Ascending aorta (tissue), 2 donors: ENCODE results near the gene PRICKLE1. TPM values are rescaled to one million over a fixed set of nuclear protein-coding genes. Genes with fewer than 3 reads are reported as not detected.

Experiments
- DNase-seq, 2 donors: peaks; one replicate each; pipeline ENCODE4 v3.0.0-alpha.2; 2019; ENCODE audit warnings: low spot score in 2 of 2
- H3K27ac ChIP-seq, 2 donors: fragments of 200-600 bp; sonication (generic); one replicate each; pipeline ENCODE4 v1.5.1; 2016 to 2017; ENCODE audit warnings: mild to moderate bottlenecking in 1 of 2
- H3K27me3 ChIP-seq: fragments of 200-600 bp; sonication (generic); one replicate; pipeline ENCODE4 v1.5.1; 2017
- H3K36me3 ChIP-seq, 2 donors: fragments of 200-600 bp; sonication (generic); one replicate each; pipeline ENCODE4 v1.5.1; 2016
- H3K4me1 ChIP-seq, 2 donors: fragments of 200-600 bp; sonication (generic); one replicate each; pipeline ENCODE4 v1.5.1; 2016 to 2017; ENCODE audit warnings: mild to moderate bottlenecking in 1 of 2
- H3K4me3 ChIP-seq, 2 donors: fragments of 200-600 bp; sonication (generic); one replicate each; pipeline ENCODE4 v1.5.1; 2016 to 2017; ENCODE audit warnings: mild to moderate bottlenecking in 1 of 2
- H3K9me3 ChIP-seq, 2 donors: fragments of 200-600 bp; sonication (generic); one replicate each; pipeline ENCODE4 v1.5.1; 2016
- intact Hi-C: fragments of 100-400 bp; cut with DNase I; formaldehyde crosslinking; loops from one replicate; pipeline ENCODE4 v1.15.1; 2023
- total RNA-seq: library from RNA; depleted of rRNA; stranded (reverse); fragments of >200 nt; gene quantifications from one replicate; pipeline ENCODE4 v1.1.0, GENCODE V29; 2016
- TF ChIP-seq, protein P1 (sequence below), 3 experiments: fragments of 200-600 bp in 2 of 3; fragments of 450-650 bp in 1 of 3; sonication (generic) in 2 of 3; IDR thresholded peaks; one replicate each; pipeline ENCODE4 v1.5.1; 2016 to 2019; ENCODE audit warnings: antibody characterized with exemption in 3 of 3, mild to moderate bottlenecking in 1 of 3, moderate library complexity in 1 of 3

The PRICKLE1 gene
- total RNA-seq, 1 donor from 2014 or later: 1.8 TPM

DNA sequence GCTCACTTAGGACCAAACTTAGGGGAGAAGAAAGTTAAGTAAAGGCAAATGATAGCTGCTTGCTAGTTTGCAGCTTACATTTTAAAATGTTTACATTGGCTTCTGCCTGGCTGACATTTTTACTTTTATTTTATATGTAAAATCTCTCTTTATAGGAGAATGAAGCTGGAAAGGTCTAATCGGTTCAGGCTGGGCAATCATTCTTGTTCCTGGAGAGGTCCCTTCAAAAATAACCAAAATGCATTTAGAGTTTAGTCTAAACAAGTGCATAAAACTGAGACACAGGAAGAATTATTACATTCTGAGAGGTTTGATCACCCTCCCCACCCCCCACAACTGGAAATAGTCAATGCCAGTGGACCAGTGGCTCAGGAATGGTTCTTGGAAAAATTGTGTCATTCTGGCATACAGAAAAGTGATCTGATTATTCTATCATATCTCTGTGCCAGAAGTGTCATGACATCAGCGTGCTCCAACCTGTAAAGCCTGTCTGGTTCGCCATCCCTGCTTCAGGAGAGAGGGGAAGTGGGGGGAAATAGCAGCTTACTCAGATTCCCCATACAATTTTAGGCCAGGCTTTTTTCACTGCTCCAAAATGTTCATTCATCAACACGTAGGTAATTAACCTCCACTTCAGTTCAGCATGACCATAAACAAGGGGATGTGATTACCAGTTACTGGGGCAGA lies 4.2 kb downstream of the PRICKLE1 start:
- TF ChIP-seq, protein P1, sequence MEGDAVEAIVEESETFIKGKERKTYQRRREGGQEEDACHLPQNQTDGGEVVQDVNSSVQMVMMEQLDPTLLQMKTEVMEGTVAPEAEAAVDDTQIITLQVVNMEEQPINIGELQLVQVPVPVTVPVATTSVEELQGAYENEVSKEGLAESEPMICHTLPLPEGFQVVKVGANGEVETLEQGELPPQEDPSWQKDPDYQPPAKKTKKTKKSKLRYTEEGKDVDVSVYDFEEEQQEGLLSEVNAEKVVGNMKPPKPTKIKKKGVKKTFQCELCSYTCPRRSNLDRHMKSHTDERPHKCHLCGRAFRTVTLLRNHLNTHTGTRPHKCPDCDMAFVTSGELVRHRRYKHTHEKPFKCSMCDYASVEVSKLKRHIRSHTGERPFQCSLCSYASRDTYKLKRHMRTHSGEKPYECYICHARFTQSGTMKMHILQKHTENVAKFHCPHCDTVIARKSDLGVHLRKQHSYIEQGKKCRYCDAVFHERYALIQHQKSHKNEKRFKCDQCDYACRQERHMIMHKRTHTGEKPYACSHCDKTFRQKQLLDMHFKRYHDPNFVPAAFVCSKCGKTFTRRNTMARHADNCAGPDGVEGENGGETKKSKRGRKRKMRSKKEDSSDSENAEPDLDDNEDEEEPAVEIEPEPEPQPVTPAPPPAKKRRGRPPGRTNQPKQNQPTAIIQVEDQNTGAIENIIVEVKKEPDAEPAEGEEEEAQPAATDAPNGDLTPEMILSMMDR (IDR thresholded peaks at IDR 0.05): no peak
- H3K4me1 ChIP-seq: peaks cover 5 to 22% of the 10 kb centered on the region in 2 donors
- H3K4me3 ChIP-seq: peak overlapping the region in 1 of 2 donors; percentile 29
- intact Hi-C loops: loop anchor here (5.0 to 10.0 kb wide), 4 partner anchors 260 to 1380 kb away; partner anchors contain the start of genes PPHLN1, YAF2 and ZCRB1
- H3K27me3 ChIP-seq: no peaks in the 10 kb centered on the region
- no peaks in the 10 kb centered on the region for H3K9me3 ChIP-seq
- H3K27ac ChIP-seq: peak overlapping the region in 1 of 2 donors; percentile 8
- H3K36me3 ChIP-seq: no peaks in the 10 kb centered on the region
- DNase-seq: no peak

DNA sequence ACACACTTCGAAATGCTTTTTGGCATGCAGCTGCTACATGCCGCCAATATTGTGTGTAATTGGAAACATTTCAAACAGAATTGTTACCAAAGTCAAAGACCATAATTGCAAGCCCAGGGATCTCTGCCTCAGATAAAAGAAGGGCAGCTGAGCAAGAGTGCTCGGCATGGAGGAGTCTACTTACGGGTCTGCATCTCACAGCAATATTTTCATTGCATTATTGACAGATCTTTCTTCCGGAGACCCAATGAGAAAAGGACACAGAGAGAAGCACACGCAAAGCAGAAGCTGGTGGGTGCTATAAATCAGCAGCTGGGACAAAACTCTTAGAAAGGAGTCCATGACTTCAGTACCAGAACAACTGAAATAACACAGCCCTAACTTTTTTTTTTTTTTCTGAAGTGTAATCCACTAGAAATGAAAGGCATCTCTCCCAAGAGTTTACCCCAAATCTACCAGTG lies 4.9 kb downstream of the PRICKLE1 start:
- Histone ChIP-seq H3K4me1 (peaks cover 5 to 22% of the 10 kb centered on the region in 2 donors), H3K27me3 (no peaks in the 10 kb centered on the region), H3K36me3 (no peaks in the 10 kb centered on the region), H3K9me3 (no peaks in the 10 kb centered on the region), H3K27ac (peak overlapping the region in 1 of 2 donors; percentile 8), H3K4me3 (peak overlapping the region in 1 of 2 donors; percentile 29)
- intact Hi-C loops: loop anchor here (5.0 to 10.0 kb wide), 4 partner anchors 260 to 1380 kb away; partner anchors contain the start of genes PPHLN1, YAF2 and ZCRB1
- TF ChIP-seq, protein P1 (IDR thresholded peaks at IDR 0.05): no peak
- no peak for DNase-seq

DNA sequence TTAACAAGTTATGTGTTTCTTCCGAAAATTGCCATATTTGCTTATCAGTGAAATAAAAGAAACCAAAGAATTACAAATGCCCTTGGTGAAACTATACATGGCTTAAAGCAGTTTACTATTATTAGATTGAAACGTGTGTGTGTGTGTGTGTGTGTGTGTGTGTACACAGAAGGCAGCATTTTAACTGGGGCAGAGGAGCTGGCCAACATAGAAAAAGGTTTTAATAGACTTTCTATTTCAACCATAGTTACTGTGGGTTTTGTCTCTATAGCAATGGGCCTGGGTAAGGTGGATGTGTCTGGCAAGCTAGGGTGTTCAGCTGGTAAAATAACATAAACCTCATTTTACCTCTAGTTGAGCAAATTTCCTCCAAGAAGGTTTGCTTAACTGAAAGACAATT lies 6.5 kb downstream of the PRICKLE1 start:
- intact Hi-C loops: loop anchor here (10.0 kb wide), 3 partner anchors 258 to 1378 kb away; partner anchors contain the start of genes PPHLN1, YAF2 and ZCRB1
- Histone ChIP-seq H3K27ac (no peak overlapping the region), H3K36me3 (no peaks in the 10 kb centered on the region), H3K27me3 (no peaks in the 10 kb centered on the region), H3K4me1 (peaks cover 5 to 22% of the 10 kb centered on the region in 2 donors), H3K9me3 (no peaks in the 10 kb centered on the region), H3K4me3 (peak overlapping the region in 1 of 2 donors; percentile 7)
- DNase-seq: no peak
- TF ChIP-seq, protein P1 (IDR thresholded peaks at IDR 0.05): no peak

DNA sequence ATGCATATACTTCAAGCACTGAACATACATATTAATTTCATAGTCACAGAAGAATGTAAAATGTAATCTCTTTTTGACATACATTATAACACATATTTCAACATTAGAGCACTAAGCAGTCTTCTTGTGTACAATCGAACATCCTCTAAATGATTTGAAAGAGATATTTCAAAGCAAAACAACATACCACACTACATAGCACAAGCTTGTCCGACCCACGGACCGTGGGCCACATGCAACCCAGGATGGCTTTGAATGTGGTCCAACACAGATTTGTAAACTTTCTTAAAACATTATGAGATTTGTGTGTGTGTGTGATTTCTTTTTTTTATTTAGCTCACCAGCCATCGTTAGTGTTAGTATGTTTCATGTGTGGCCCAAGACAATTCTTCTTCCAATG lies 7.0 kb downstream of the PRICKLE1 start:
- Histone ChIP-seq H3K27ac (no peak overlapping the region), H3K4me3 (peak overlapping the region; percentile 1 to 7), H3K36me3 (no peaks in the 10 kb centered on the region), H3K4me1 (peaks cover 5 to 18% of the 10 kb centered on the region in 2 donors), H3K27me3 (no peaks in the 10 kb centered on the region), H3K9me3 (no peaks in the 10 kb centered on the region)
- no peak for DNase-seq
- TF ChIP-seq, protein P1 (IDR thresholded peaks at IDR 0.05): no peak
- intact Hi-C loops: loop anchor here (10.0 kb wide), 3 partner anchors 258 to 1378 kb away; partner anchors contain the start of genes PPHLN1, YAF2 and ZCRB1

DNA sequence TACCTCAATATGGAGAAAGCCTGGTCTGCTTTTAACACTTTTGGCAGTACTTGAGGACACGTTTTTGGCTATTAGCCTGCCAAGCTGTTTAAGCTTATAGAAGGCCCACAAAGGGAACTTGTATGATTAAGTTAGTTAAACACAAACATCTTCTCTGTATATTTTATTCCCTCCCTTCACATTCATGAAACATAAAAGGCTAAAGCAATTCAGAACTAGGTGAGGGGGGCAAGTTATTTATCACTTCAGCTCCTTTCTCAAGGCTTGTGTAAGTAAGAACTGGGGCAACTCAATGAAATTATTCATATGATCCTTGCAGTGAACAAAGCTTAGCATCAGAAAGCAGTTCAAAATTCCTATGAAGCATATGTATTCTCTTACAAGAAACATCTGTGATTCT lies 7.5 kb downstream of the PRICKLE1 start:
- TF ChIP-seq, protein P1 (IDR thresholded peaks at IDR 0.05): no peak
- Histone ChIP-seq H3K4me1 (peaks cover 5 to 18% of the 10 kb centered on the region in 2 donors), H3K36me3 (no peaks in the 10 kb centered on the region), H3K4me3 (no peak overlapping the region), H3K27ac (no peak overlapping the region), H3K9me3 (no peaks in the 10 kb centered on the region), H3K27me3 (no peaks in the 10 kb centered on the region)
- intact Hi-C loops: loop anchor here (10.0 kb wide), 3 partner anchors 257 to 1377 kb away; partner anchors contain the start of genes PPHLN1, YAF2 and ZCRB1
- DNase-seq: no peak
